Hepatocyte (in vitro differentiated cells): ENCODE data around the gene DIP2B. TPM values are rescaled to one million over a fixed set of nuclear protein-coding genes. Genes with fewer than 3 reads are reported as not detected.

ENCODE experiments used
- DNase-seq: peaks from one replicate; pipeline ENCODE4 v3.0.0-alpha.2; 2016; ENCODE audit warnings: low spot score
- H2AFZ ChIP-seq: fragments of 200-600 bp; sonication (generic); 2 replicates; pipeline ENCODE4 v1.6.0; 2016; ENCODE audit warnings: antibody characterized with exemption, mild to moderate bottlenecking
- H3K27ac ChIP-seq: fragments of 200-600 bp; sonication (generic); 2 replicates; pipeline ENCODE4 v1.5.1; 2016; ENCODE audit warnings: mild to moderate bottlenecking
- H3K27me3 ChIP-seq: fragments of 200-600 bp; sonication (generic); 2 replicates; pipeline ENCODE4 v1.6.1; 2016
- H3K36me3 ChIP-seq: fragments of 200-600 bp; sonication (generic); replicated peaks from 2 replicates; pipeline ENCODE4 v1.5.1; 2016; ENCODE audit warnings: low read depth; ENCODE audit not compliant: insufficient read depth
- H3K4me1 ChIP-seq: fragments of 200-600 bp; sonication (generic); 2 replicates; pipeline ENCODE4 v1.5.1; 2016; ENCODE audit warnings: mild to moderate bottlenecking, moderate library complexity; ENCODE audit not compliant: insufficient read depth
- H3K4me2 ChIP-seq: fragments of 200-600 bp; sonication (generic); 2 replicates; pipeline ENCODE4 v1.6.0; 2016
- H3K4me3 ChIP-seq: fragments of 200-600 bp; sonication (generic); 2 replicates; pipeline ENCODE4 v1.5.1; 2016; ENCODE audit warnings: mild to moderate bottlenecking
- H3K79me2 ChIP-seq: fragments of 200-600 bp; sonication (generic); 2 replicates; pipeline ENCODE4 v1.6.0; 2017; ENCODE audit warnings: mild to moderate bottlenecking
- H3K9me2 ChIP-seq: fragments of 200-600 bp; sonication (generic); replicated peaks from 2 replicates; pipeline ENCODE4 v1.6.0; 2017; ENCODE audit warnings: mild to moderate bottlenecking; ENCODE audit not compliant: insufficient read depth
- H3K9me3 ChIP-seq: fragments of 200-600 bp; sonication (generic); 2 replicates; pipeline ENCODE4 v1.5.1; 2016; ENCODE audit warnings: low read depth, mild to moderate bottlenecking
- H4K20me1 ChIP-seq: fragments of 200-600 bp; sonication (generic); 2 replicates; pipeline ENCODE4 v1.6.0; 2016; ENCODE audit warnings: mild to moderate bottlenecking; ENCODE audit not compliant: insufficient read depth, poor library complexity, severe bottlenecking
- CTCF ChIP-seq: fragments of 200-600 bp; sonication (generic); IDR thresholded peaks from 2 replicates; pipeline ENCODE4 v1.5.1; 2016; ENCODE audit warnings: antibody characterized with exemption, mild to moderate bottlenecking; ENCODE audit not compliant: poor library complexity
- EZH2 ChIP-seq: fragments of 200-600 bp; sonication (generic); IDR thresholded peaks from 2 replicates; pipeline ENCODE4 v1.6.1; 2016; ENCODE audit warnings: antibody characterized with exemption, mild to moderate bottlenecking, borderline replicate concordance
- EZH2phosphoT487 ChIP-seq: fragments of 200-600 bp; sonication (generic); IDR thresholded peaks from one replicate; pipeline ENCODE4 v1.6.1; 2018; ENCODE audit warnings: antibody characterized with exemption, mild to moderate bottlenecking, low read depth, moderate library complexity; ENCODE audit not compliant: unreplicated experiment, severe bottlenecking
- WGBS: methylation state at CpG from one replicate; pipeline ENCODE4 v1.1.6; 2016; ENCODE audit warnings: low lambda C conversion rate; ENCODE audit errors: missing lambda C conversion rate; 5-methylcytosine and 5-hydroxymethylcytosine counted together
- polyA plus RNA-seq: library from polyadenylated mRNA; unstranded; fragments of >200 nt; fragmentation: Nextera tagmentation; extraction: Ambion mirVana; gene quantifications from 2 replicates; pipeline ENCODE4 v1.2.1, GENCODE V29; 2016
- total RNA-seq: library from RNA; depleted of rRNA; stranded (reverse); fragments of >200 nt; gene quantifications from 2 replicates; pipeline ENCODE4 v1.2.3, GENCODE V29; 2014

Gene DIP2B
- total and polyA plus RNA-seq, 2 experiments from 2014 or later, result 10.5 to 31.8 TPM

GRCh38 chr12:50635857-50636256 lies 131.1 kb downstream of the DIP2B start:
- Histone ChIP-seq H3K36me3 (no peaks in the 10 kb centered on the region), H3K9me3 (no peaks in the 10 kb centered on the region), H3K27me3 (no peaks in the 10 kb centered on the region), H3K79me2 (peaks cover 44% of the 10 kb centered on the region), H2AFZ (no peak overlapping the region), H3K9me2 (no peaks in the 10 kb centered on the region), H4K20me1 (no peaks in the 10 kb centered on the region), H3K4me3 (no peak overlapping the region), H3K4me2 (no peak overlapping the region), H3K4me1 (peaks cover 10% of the 10 kb centered on the region), H3K27ac (no peak overlapping the region)
- TF ChIP-seq CTCF, result no peak
- no peak for TF ChIP-seq EZH2
- TF ChIP-seq EZH2phosphoT487, result no peak
- no peak for DNase-seq
- WGBS, result 72% methylated on average over 4 of the region's 4 CpGs

GRCh38 chr12:50636505-50636904 lies 131.7 kb downstream of the DIP2B start:
- Histone ChIP-seq H3K27me3 (no peaks in the 10 kb centered on the region), H3K9me3 (no peaks in the 10 kb centered on the region), H3K9me2 (no peaks in the 10 kb centered on the region), H3K4me2 (no peak overlapping the region), H2AFZ (no peak overlapping the region), H3K4me1 (peaks cover 12% of the 10 kb centered on the region), H3K36me3 (no peaks in the 10 kb centered on the region), H3K79me2 (peaks cover 44% of the 10 kb centered on the region), H3K27ac (no peak overlapping the region), H3K4me3 (no peak overlapping the region), H4K20me1 (no peaks in the 10 kb centered on the region)
- DNase-seq, result no peak
- WGBS, result 73% methylated on average over 3 of the region's 3 CpGs
- TF ChIP-seq EZH2, result no peak
- no peak for TF ChIP-seq EZH2phosphoT487
- no peak for TF ChIP-seq CTCF

- H3K27me3 ChIP-seq, result no peaks in the 10 kb centered on the region
- no peak overlapping the region for H3K27ac ChIP-seq
- no peak overlapping the region for H3K4me3 ChIP-seq
- TF ChIP-seq EZH2 (no peak), CTCF (peak; percentile 78)
- peak; percentile 63 for DNase-seq
- H3K4me2 ChIP-seq, result no peak overlapping the region
- no peak overlapping the region for H2AFZ ChIP-seq
- peaks cover 21% of the 10 kb centered on the region for H3K4me1 ChIP-seq
- no peaks in the 10 kb centered on the region for H3K9me2 ChIP-seq
- no peaks in the 10 kb centered on the region for H4K20me1 ChIP-seq
- WGBS, result 37% methylated on average over 4 of the region's 4 CpGs
- no peaks in the 10 kb centered on the region for H3K36me3 ChIP-seq
- peaks cover 41% of the 10 kb centered on the region for H3K79me2 ChIP-seq
- H3K9me3 ChIP-seq, result no peaks in the 10 kb centered on the region
Measured at GRCh38 chr12:50637870-50638481, 133.2 kb downstream of the DIP2B start.

GRCh38 chr12:50638482-50638880 lies 133.7 kb downstream of the DIP2B start:
- DNase-seq, result no peak
- TF ChIP-seq EZH2phosphoT487 (no peak), EZH2 (no peak), CTCF (no peak)

More at GRCh38 chr12:50638482-50638880, 133.7 kb downstream of the DIP2B start:
- Histone ChIP-seq H3K4me2 (no peak overlapping the region), H3K9me2 (no peaks in the 10 kb centered on the region), H3K27ac (no peak overlapping the region), H3K27me3 (no peaks in the 10 kb centered on the region), H3K79me2 (peaks cover 36% of the 10 kb centered on the region), H4K20me1 (no peaks in the 10 kb centered on the region), H3K4me3 (no peak overlapping the region), H3K9me3 (no peaks in the 10 kb centered on the region), H2AFZ (no peak overlapping the region), H3K4me1 (peaks cover 21% of the 10 kb centered on the region), H3K36me3 (no peaks in the 10 kb centered on the region)
